A549 treated with AZD9567 at 1 μM for 4 hours (cell line): Measurements from ENCODE around the gene RTN4RL1. TPM values are rescaled to one million over a fixed set of nuclear protein-coding genes. Genes with fewer than 3 reads are reported as not detected.

Experiments
- total RNA-seq: library from RNA; stranded (reverse); fragments of 200-300 nt; extraction: Qiagen RNA extraction; gene quantifications from 5 replicates; pipeline ENCODE4 v1.2.3, GENCODE V29; 2022; ENCODE audit not compliant: insufficient read depth

Gene RTN4RL1, protein sequence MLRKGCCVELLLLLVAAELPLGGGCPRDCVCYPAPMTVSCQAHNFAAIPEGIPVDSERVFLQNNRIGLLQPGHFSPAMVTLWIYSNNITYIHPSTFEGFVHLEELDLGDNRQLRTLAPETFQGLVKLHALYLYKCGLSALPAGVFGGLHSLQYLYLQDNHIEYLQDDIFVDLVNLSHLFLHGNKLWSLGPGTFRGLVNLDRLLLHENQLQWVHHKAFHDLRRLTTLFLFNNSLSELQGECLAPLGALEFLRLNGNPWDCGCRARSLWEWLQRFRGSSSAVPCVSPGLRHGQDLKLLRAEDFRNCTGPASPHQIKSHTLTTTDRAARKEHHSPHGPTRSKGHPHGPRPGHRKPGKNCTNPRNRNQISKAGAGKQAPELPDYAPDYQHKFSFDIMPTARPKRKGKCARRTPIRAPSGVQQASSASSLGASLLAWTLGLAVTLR
- 7.9 to 10.0 TPM (median 8.3 TPM) in 5 replicates for total RNA-seq

GRCh38 chr17:2025220-2025621 is at the start of gene RTN4RL1:
RTN4RL1 (minus strand) TSS chr17:2025334; CDS start chr17:2024865, 469 bp downstream.

DNA sequence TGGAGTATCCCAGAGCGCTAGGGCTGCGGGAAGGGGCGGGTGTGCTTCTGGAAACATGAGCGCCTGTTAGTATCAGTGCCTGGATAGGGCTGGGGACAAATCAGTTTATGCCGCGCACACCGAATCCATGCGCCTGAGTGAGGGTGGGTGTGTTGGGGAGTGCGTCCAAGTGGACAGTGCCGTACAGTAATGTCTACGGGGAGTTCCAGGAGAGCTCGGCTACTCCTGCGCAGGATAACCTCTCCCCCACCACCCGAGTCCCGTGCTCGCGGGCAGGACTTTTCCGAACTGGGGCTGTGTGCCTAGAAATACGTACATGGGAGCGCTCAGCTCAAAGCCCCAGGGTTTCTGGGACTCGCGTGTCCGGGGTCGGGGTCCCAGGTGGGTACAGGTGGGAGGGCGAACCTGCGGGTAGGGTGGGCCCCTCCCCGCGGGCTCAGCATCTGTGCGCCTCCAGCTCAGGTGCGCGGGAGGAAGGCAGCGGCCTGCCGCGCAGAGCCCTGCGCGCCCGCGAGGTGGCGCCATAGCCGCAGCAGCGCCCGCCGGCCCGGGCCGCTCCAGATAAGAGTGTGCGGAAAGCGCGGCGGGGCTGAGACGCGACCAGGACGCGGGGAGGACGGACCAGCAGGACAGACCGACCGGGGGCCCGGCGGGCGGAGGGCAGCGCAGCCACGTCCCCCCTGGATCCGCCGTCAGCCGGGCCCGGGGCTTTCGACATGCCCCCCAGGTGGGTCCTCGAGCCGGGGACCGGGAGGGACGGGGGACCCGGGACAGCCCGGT is 29.6 kb upstream of the RTN4RL1 start, which contains the start of gene HIC1:
HIC1 (plus strand) TSS at position 592 of the 780 bp plus-strand sequence. CDS start 1,588 bp downstream, outside the sequence.

DNA sequence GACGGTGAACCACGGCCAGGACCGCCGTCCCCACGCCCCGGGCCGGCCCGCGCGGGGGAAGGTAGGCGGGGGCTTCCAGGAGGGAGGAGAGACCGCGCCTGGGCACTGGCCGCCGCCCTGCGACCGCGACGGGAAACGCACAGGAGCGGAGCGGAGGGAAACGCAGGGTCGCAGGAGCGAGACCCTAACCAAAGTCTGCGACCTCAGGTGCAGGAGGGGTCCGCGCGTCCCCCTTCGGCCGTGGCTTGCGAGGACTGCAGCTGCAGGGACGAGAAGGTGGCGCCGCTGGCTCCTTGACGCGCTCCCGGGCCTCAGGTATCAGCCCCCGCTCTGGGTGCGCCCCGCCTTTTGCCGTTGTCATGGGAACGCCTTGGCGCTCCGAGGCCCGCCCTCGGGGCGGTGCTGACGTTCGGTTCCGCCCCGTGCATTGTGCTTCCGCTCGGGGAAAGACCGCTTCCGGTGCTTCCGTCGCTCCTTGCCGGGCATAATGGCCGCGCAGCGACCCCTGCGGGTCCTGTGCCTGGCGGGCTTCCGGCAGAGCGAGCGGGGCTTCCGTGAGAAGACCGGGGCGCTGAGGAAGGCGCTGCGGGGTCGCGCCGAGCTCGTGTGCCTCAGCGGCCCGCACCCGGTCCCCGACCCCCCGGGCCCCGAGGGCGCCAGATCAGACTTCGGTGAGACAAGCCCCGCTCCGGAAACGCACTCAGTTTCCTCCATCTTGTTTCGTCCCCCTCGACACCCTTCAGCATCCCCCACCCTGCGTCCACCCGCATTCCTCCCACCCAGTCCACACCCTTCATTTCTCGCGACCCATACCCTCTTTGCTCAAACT is 16.6 kb upstream of the RTN4RL1 start, which contains the start of gene OVCA2:
OVCA2 (plus strand) TSS at position 462 of the 829 bp plus-strand sequence; CDS start at position 488, 26 bp downstream.

GRCh38 chr17:2029911-2030778 is 5.0 kb upstream of the RTN4RL1 start, which contains the start of gene DPH1:
DPH1 (plus strand) TSS chr17:2030153; CDS start chr17:2030170, 17 bp downstream.

Other genes starting within 250 kb of the RTN4RL1 start
- gene SMYD4, start 195.4 kb downstream of the RTN4RL1 start, total RNA-seq = 7.6 to 10.7 TPM (median 9.8 TPM) in 5 replicates
- gene RPA1, start 195.3 kb downstream of the RTN4RL1 start, total RNA-seq = 71.8 to 79.4 TPM (median 75.2 TPM) in 5 replicates
- 38.7 to 45.2 TPM (median 44.8 TPM) in 5 replicates for gene DPH1, start 4.8 kb upstream of the RTN4RL1 start, total RNA-seq
- gene OVCA2, start 16.7 kb upstream of the RTN4RL1 start, total RNA-seq = 48.0 to 77.6 TPM (median 70.2 TPM) in 5 replicates
- 1.4 to 1.8 TPM (median 1.6 TPM) in 4 of 5 replicates, not detected in the other for gene HIC1, start 29.8 kb upstream of the RTN4RL1 start, total RNA-seq